ENCODE data around the gene CSNK2B. TPM values are rescaled to one million over a fixed set of nuclear protein-coding genes. Genes with fewer than 3 reads are reported as not detected.

Gene CSNK2B
- total RNA-seq, 1 donor from 2014 or later: 224 TPM

GRCh38 chr6:31687321-31687720, 21.4 kb downstream of the CSNK2B start:
- intact Hi-C loops (cut with micrococcal nuclease): no loop called here

DNA sequence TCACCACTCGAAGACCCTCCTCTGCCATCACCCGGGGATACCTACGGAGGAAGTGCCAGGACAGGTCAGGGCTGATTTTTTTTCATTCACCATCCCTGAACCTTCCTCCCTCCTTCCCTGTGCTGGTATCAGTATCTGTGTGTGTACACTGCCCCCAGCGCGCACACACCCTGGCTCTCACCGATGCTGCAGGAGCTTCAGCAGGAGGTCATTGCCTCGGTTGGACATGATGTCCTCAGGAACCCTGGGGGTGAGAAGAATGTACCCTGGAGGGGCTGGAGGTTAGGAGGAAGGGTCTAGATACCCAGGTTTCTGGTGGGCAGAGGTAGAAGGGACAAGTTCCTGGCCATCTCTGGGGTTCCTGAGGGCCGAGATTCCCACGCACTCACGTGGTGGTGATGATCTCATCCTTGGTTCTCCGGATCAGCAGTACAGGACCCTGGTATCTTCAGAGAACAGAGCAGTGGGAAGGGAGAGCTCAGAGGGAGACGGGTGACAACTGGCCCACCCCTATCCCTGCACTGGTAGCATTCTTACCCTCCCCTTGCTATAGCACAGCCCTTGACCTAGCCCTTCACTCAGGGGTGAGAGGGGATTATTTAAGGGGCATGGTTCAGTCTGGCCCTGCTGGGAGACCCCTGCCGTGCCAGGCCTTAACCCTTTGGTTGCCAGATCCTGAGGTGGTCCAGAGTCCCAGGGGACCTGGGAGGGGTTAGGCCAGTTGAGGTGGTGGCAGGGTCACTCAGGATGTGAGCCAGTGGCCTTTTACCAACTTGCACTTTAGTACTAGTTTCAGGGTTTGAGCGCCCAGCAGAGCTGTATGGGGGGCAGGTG, 22.2 kb downstream of the CSNK2B start:
- intact Hi-C loops (cut with micrococcal nuclease): no loop called here

GRCh38 chr6:31689249-31690110, 23.6 kb downstream of the CSNK2B start:
- intact Hi-C loops (cut with micrococcal nuclease): no loop called here

- intact Hi-C loops (cut with micrococcal nuclease): no loop called here
Observed at GRCh38 chr6:31690231-31691077, 24.6 kb downstream of the CSNK2B start.

DNA sequence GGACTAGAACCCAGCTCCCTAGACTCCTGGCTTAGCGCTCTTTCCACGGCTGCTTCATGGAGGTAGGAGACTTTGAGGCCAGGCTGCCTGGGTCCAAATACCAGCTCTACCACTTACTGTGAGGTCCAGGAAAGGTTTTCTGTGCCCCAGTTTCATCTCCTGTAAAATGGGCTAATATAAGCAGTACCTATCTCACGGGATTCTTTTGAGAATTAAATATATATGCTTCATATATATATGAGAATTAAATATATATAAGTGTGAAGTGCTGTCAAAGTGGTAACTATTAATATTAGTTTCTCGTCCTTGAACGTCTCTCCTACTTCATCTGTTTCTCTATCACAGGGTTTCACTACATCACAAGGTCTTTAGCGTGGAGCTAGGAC, 25.2 kb downstream of the CSNK2B start:
- intact Hi-C loops (cut with micrococcal nuclease): no loop called here

DNA sequence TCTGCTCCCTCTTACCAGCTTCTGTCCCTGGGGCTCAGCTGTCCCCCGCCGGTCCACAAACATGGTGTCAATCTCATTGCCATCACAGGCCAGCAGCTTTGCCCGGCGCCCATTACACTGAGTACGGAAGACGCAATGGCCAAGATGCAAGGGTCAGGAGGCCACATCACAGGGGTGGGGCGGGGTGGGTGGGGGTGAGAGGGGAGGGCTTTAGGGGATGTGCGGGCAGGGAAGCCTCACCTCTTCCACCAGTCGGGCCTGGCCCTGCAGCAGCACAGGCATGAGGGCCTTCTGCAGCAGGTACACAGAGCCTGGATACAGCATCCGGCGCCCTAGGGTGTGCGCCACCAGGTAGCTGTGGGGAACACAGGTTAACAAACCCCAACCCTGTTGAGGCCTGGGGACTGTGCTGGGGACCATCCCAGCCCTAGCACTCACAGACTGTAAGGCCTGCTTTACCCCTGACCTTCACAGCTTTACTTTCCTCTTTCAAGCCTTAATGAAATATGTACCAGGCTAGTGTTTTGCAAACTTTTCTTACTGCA, 25.8 kb downstream of the CSNK2B start:
- intact Hi-C loops (cut with micrococcal nuclease): no loop called here

- intact Hi-C loops (cut with micrococcal nuclease): no loop called here
Observed at GRCh38 chr6:31692353-31692752, 26.5 kb downstream of the CSNK2B start.

GRCh38 chr6:31692886-31693285, 27.0 kb downstream of the CSNK2B start:
- intact Hi-C loops (cut with micrococcal nuclease): no loop called here

- intact Hi-C loops (cut with micrococcal nuclease): no loop called here
Observed at GRCh38 chr6:31693535-31693934, 27.7 kb downstream of the CSNK2B start.

DNA sequence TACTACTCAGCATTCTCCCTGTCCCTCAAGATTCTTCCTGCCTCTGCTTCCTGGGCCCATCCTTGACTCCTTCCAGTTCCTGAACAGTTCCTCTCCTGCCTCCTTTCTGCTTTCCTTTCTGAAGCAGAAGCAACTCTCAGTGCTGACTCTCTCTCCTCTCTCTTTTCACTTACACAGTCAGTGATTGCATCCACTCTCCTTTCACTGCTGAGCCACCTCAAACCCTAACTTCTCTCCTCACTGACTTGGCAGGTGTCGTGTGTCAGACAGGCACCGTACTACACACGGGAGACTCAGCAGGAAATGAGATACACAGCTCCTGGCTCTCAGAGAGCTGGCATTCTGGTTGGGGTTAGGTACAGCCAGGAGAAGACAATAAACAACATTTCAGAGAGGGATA, 31.7 kb downstream of the CSNK2B start:
- intact Hi-C loops (cut with micrococcal nuclease): no loop called here

- intact Hi-C loops (cut with micrococcal nuclease): no loop called here
Observed at GRCh38 chr6:31700740-31701401, 35.0 kb downstream of the CSNK2B start.

DNA sequence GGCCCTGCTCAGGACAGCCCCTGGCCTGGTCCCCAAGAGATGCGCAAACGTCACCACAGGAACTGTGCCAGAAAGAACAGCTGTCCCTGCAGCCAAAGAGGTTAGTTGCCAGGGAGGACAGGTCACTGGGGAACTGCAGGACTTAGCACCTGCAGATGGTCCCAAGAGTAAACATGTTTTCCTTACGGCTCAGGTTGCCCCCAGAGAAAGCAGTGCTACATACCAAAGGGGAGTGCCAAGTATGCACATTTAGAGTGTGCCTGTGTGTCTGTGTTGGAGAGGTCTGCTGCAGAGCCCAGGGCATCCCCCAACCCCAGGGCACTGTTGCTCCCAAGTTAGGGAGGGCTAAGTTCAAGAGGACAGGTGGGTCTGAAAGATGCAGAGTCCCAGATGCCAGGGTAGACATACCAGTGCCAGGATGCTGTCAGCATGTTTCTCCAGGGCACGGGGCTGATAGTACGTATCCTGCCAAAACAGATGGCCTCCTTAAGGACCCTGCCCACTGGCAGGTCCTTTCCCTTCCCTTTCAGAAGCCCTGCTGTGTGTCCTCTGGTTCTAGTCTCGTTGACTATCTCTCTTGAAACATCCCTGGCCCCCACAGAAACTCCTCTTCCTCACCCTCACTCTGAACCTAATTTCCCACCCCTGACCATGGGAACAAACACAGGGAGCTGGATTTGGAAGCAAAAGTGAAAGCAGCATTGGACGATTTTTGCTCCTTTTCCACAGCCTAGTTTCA, 36.0 kb downstream of the CSNK2B start:
- intact Hi-C loops (cut with micrococcal nuclease): loop anchor here (1.0 to 2.0 kb wide), 4 partner anchors 21 to 475 kb away; partner anchors contain the start of genes AGPAT1, LSM2 and LY6G5C

DNA sequence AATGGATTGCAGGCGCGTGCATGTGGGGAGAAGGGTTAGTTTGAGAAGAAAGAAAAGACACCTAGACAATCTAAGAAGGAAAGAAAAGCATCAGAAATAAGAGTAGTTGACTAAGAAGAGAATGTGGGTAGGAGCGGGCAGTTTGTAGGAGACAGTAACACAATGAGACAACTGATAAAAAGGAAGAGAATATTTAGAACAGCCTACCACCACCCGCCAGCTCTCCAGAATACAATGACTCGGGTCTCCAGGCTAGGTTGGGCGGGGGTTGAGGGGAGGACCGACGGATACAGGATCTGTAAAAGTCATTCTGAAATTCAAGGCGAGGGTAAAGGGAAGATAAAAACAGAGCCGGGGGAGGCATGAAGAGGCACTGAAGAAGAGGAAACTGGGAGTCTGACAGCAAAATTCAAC, 36.5 kb downstream of the CSNK2B start:
- intact Hi-C loops (cut with micrococcal nuclease): loop anchor here (1.0 to 2.0 kb wide), 4 partner anchors 21 to 474 kb away; partner anchors contain the start of genes AGPAT1, LSM2 and LY6G5C

GRCh38 chr6:31702819-31703716, 37.2 kb downstream of the CSNK2B start, which contains the start of gene ABHD16A:
ABHD16A (minus strand) TSS chr6:31703324; CDS start chr6:31703281, 43 bp downstream.
- intact Hi-C loops (cut with micrococcal nuclease): loop anchor here (1.0 to 2.0 kb wide), 15 partner anchors 22 to 474 kb away; partner anchors contain the start of genes AGPAT1, BAG6, DDAH2 and EHMT2

DNA sequence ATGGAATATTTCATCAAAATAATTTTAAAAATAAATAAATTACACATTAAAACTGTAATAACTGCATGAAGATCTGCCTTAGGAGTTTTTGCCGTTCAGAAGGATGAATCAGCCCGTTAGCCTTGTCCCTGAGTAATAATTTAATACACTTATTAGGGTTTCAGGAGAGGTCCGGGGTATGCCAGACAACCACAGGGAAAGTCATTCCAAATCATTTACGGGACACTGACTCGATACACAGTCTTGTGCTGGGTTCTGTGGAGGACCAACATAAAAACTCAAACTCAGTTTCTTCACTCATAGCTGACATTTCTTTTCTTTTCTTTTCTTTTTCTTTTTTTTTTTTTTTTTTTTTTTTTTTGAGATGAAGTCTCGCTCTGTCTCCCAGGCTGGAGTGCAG, 40.1 kb downstream of the CSNK2B start:
- intact Hi-C loops (cut with micrococcal nuclease): no loop called here

DNA sequence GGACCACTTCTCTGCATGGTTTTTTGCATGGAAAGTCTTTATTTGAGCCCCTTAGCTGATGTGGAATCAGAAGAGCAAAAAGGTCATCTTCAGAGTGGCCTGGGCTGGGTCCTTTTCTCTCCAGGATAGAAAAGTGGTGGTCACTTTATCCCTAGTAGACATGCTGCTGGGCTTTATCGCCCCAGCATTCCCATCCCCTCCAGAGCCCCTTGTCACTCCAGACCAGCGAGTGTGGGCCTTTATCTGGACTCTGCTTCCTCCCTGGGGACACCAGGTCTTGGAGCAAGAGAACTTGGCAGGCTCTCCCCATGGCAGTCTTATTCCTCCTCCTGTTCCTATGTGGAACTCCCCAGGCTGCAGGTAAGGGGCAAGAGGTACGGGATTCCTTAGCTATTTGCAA, 40.7 kb downstream of the CSNK2B start, which contains the start of gene LY6G6F:
LY6G6F (plus strand) TSS at position 268 of the 400 bp plus-strand sequence; CDS start at position 309, 41 bp downstream.
- intact Hi-C loops (cut with micrococcal nuclease): no loop called here

DNA sequence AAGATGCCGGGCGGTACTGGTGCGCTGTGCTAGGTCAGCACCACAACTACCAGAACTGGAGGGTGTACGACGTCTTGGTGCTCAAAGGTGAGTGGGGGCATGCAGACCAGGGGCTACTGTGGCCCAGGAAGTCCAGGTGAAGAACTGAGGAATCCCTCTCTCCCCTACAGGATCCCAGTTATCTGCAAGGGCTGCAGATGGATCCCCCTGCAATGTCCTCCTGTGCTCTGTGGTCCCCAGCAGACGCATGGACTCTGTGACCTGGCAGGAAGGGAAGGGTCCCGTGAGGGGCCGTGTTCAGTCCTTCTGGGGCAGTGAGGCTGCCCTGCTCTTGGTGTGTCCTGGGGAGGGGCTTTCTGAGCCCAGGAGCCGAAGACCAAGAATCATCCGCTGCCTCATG, 41.8 kb downstream of the CSNK2B start:
- intact Hi-C loops (cut with micrococcal nuclease): no loop called here

- intact Hi-C loops (cut with micrococcal nuclease): no loop called here
Observed at GRCh38 chr6:31708224-31708623, 42.3 kb downstream of the CSNK2B start.
